MM.1S (cell line): ENCODE measurements around the gene ADAP1.

ENCODE experiments used
- EZH2 ChIP-seq: fragments of 300-600 bp; sonication (generic); optimal IDR thresholded peaks from 2 replicates; pipeline ENCODE3; 2017; ENCODE audit warnings: low read depth, mild to moderate bottlenecking, antibody characterized with exemption, low read length, mixed read lengths
- EZH2phosphoT487 ChIP-seq: fragments of 300-600 bp; sonication (generic); IDR thresholded peaks from 2 replicates; pipeline ENCODE4 v1.6.1; 2018; ENCODE audit warnings: antibody characterized with exemption, low read length
- TF ChIP-seq, protein P1 (sequence below): fragments of 300-600 bp; sonication (generic); IDR thresholded peaks from 2 replicates; pipeline ENCODE4 v1.5.1; 2016; ENCODE audit warnings: antibody characterized with exemption, low read length, mixed read lengths

DNA sequence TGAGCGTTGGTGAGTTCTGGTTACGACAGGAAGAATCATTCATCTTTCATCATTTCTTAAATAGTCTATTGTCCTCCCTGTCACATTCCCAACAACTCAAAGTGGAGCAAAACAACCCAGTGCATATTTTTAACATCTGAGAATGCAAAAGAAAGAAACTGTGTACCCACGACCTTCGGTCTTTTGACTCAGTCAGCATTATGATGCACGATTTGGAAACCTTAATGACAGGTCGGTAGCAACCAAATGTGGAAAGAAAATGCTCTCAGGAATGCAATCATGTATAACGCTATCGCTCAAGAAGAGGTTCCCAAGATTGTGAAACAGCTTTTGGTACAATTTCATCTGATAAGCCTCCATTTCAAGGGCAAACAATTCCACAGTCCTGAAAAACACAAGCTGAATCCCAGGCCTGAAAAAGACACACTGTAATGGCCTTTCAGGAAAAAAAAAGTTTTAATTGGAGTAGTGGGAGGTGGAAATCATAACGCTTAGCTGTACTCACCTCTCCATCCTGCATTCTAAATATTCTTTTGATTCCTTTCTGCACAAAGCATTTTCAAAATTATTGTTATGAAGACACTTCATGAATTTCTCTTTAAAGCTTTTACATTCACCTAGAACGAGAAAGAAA lies 18.3 kb upstream of the ADAP1 start:
- TF ChIP-seq, protein P1, sequence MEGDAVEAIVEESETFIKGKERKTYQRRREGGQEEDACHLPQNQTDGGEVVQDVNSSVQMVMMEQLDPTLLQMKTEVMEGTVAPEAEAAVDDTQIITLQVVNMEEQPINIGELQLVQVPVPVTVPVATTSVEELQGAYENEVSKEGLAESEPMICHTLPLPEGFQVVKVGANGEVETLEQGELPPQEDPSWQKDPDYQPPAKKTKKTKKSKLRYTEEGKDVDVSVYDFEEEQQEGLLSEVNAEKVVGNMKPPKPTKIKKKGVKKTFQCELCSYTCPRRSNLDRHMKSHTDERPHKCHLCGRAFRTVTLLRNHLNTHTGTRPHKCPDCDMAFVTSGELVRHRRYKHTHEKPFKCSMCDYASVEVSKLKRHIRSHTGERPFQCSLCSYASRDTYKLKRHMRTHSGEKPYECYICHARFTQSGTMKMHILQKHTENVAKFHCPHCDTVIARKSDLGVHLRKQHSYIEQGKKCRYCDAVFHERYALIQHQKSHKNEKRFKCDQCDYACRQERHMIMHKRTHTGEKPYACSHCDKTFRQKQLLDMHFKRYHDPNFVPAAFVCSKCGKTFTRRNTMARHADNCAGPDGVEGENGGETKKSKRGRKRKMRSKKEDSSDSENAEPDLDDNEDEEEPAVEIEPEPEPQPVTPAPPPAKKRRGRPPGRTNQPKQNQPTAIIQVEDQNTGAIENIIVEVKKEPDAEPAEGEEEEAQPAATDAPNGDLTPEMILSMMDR, result no peak
- TF ChIP-seq EZH2 (no peak), EZH2phosphoT487 (no peak)
